IPS DF 6.9 (cell line): ENCODE results near the gene NT5DC4.

ENCODE experiments used
- DNase-seq: peaks from one replicate; pipeline ENCODE4 v3.0.0-alpha.2; 2013; ENCODE audit warnings: low read depth, low spot score
- H3K27ac ChIP-seq: one replicate; pipeline ENCODE4 v1.5.1; 2013; ENCODE audit warnings: low read length, control low read depth
- H3K27me3 ChIP-seq: 2 replicates; pipeline ENCODE4 v1.6.1; 2013; ENCODE audit warnings: mild to moderate bottlenecking, low read length; ENCODE audit not compliant: control insufficient read depth, insufficient read depth
- H3K36me3 ChIP-seq: 2 replicates; pipeline ENCODE4 v1.6.1; 2013; ENCODE audit warnings: low read length; ENCODE audit not compliant: control insufficient read depth, insufficient read depth
- H3K4me1 ChIP-seq: 2 replicates; pipeline ENCODE4 v1.6.1; 2013; ENCODE audit warnings: low read length; ENCODE audit not compliant: control insufficient read depth, insufficient read depth
- H3K4me3 ChIP-seq: 2 replicates; pipeline ENCODE4 v1.5.1; 2013; ENCODE audit warnings: mild to moderate bottlenecking, low read length
- H3K9me3 ChIP-seq: 2 replicates; pipeline ENCODE4 v1.6.1; 2013; ENCODE audit warnings: low read length, inconsistent platforms; ENCODE audit not compliant: control insufficient read depth, insufficient read depth
- WGBS: extraction: QIAGEN DNeasy Blood & Tissue Kit; methylation state at CpG from one replicate; pipeline ENCODE4 v1.1.7; 2013; ENCODE audit warnings: mixed read lengths, missing lambda C conversion rate; ENCODE audit not compliant: insufficient read length, insufficient coverage; 5-methylcytosine and 5-hydroxymethylcytosine counted together

The NT5DC4 gene

GRCh38 chr2:112730791-112731190 lies 10.0 kb downstream of the NT5DC4 start:
- Histone ChIP-seq H3K27ac (no peak overlapping the region), H3K4me1 (no peaks in the 10 kb centered on the region), H3K36me3 (no peaks in the 10 kb centered on the region), H3K27me3 (no peaks in the 10 kb centered on the region), H3K9me3 (no peaks in the 10 kb centered on the region), H3K4me3 (no peak overlapping the region)
- DNase-seq, result no peak
- WGBS, result no CpG with 5 or more reads among the region's 5 CpGs

GRCh38 chr2:112731479-112731878 lies 10.7 kb downstream of the NT5DC4 start:
- Histone ChIP-seq H3K4me3 (no peak overlapping the region), H3K27me3 (no peaks in the 10 kb centered on the region), H3K4me1 (no peaks in the 10 kb centered on the region), H3K27ac (no peak overlapping the region), H3K36me3 (no peaks in the 10 kb centered on the region), H3K9me3 (no peaks in the 10 kb centered on the region)
- no peak for DNase-seq
- no CpG with 5 or more reads among the region's 2 CpGs for WGBS

GRCh38 chr2:112733456-112733855 lies 12.6 kb downstream of the NT5DC4 start:
- no CpG with 5 or more reads among the region's 4 CpGs for WGBS
- no peak overlapping the region for H3K27ac ChIP-seq
- no peaks in the 10 kb centered on the region for H3K9me3 ChIP-seq
- no peak overlapping the region for H3K4me3 ChIP-seq
- H3K4me1 ChIP-seq, result no peaks in the 10 kb centered on the region
- H3K27me3 ChIP-seq, result no peaks in the 10 kb centered on the region
- H3K36me3 ChIP-seq, result no peaks in the 10 kb centered on the region; the same call in 1 of the 2 replicates
- DNase-seq, result no peak

DNA sequence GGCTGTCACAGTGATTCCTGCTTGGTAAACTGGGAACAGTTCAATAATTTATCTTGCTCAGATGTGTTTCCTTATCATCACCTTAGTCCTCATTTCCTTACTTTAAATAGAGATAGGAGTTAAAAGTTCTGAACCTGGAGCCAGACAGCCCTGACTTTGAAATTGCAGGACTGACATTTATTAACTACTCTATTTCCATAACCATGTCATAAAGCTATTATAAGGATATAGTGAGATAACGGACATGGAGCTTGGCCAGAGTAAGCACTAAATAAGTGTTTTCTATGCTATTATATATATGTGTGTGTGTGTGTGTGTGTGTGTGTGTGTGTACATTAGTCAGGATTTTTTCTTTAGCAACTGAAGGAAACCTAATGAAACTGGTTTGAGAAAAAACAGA lies 13.1 kb downstream of the NT5DC4 start:
- H3K36me3 ChIP-seq, result no peaks in the 10 kb centered on the region; the same call in 1 of the 2 replicates
- no peak overlapping the region for H3K27ac ChIP-seq
- H3K27me3 ChIP-seq, result no peaks in the 10 kb centered on the region
- H3K4me1 ChIP-seq, result no peaks in the 10 kb centered on the region
- H3K9me3 ChIP-seq, result no peaks in the 10 kb centered on the region
- DNase-seq, result no peak
- WGBS, result no CpG with 5 or more reads among the region's 1 CpG
- H3K4me3 ChIP-seq, result no peak overlapping the region

DNA sequence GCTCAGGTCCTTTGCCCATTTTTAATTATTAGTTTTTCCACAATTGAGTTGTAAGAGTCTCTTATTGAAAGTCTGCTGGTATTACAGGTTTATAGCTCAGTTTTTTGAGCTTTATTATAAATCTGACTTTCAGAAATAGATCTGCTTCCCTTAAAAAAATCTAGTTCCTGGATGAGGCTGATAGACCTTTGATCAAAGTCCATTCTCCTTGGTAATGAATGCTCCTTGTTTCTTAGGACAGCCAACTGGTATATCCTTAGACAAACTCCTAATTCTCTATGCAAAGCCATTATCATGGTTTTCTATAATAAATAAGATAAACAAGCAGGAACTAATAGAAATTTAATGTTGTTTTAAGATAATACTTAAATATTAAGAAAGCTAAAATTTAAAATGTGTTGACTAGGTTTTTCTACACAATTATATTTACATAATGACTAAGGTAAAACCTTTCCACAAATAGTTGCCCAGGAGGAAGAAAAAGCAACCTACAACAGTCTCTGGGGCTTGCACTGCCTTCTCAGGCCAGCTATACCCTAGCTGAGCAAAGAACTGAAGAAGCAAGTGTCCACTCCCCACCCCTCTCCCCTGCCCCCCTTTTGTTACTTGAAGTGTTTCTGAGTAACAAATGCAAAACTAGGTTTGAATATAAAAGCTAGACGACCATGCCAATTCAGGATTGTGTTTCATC lies 16.9 kb downstream of the NT5DC4 start:
- no peak overlapping the region for H3K4me3 ChIP-seq
- H3K4me1 ChIP-seq, result no peaks in the 10 kb centered on the region
- WGBS, result no CpG with 5 or more reads among the region's 1 CpG
- H3K27me3 ChIP-seq, result no peaks in the 10 kb centered on the region
- no peak overlapping the region for H3K27ac ChIP-seq
- H3K36me3 ChIP-seq, result peaks cover 10% of the 10 kb centered on the region
- no peaks in the 10 kb centered on the region for H3K9me3 ChIP-seq
- DNase-seq, result no peak

GRCh38 chr2:112740527-112740926 lies 19.7 kb downstream of the NT5DC4 start:
- no CpG with 5 or more reads among the region's 7 CpGs for WGBS
- no peaks in the 10 kb centered on the region for H3K9me3 ChIP-seq
- no peak for DNase-seq
- no peak overlapping the region for H3K27ac ChIP-seq
- H3K4me1 ChIP-seq, result no peaks in the 10 kb centered on the region
- peaks cover 10% of the 10 kb centered on the region for H3K36me3 ChIP-seq
- H3K4me3 ChIP-seq, result no peak overlapping the region
- H3K27me3 ChIP-seq, result no peaks in the 10 kb centered on the region

DNA sequence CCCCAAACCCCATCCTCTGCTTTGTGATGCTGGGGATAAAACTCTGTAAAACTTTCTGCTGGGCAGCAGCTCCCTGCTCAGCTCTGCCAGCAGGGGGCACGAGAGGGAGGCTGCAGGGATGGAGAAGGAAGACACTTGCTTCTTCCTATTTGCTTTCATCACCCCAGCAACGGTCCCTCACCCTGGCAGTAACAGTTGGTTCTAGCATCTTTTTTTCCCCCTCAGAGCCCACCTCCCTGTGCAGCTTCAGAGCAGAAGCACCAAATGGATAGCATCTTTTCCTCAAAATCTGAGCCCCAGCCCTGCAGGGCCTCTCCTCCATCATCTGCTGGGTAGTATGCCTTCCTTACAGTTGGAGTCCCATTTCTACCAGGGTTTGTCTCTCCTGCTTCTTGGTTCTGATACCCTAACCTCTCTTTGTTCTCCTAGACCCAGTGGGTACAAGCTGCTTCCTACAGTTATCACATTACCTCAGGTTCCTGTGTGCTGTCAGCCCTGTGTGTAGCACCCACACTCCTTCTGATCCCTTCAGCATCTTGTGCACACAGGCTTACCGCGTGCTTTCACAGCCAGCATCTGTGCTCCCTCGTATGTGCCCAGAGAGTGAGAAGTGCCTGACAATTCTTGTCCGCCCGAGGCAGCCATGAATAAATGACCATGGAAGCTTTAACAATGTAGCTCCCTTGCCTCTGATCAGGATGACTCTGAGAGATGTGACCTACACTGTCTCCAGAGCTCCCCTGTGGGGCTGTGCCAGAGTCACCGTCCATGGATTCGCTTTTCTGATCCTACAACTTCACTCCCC lies 29.1 kb downstream of the NT5DC4 start:
- H3K27ac ChIP-seq, result no peak overlapping the region
- no peaks in the 10 kb centered on the region for H3K4me1 ChIP-seq
- no peaks in the 10 kb centered on the region for H3K9me3 ChIP-seq
- no peak for DNase-seq
- no CpG with 5 or more reads among the region's 9 CpGs for WGBS
- no peaks in the 10 kb centered on the region for H3K27me3 ChIP-seq
- H3K36me3 ChIP-seq, result peaks cover 6% of the 10 kb centered on the region; the same call in 1 of the 2 replicates
- H3K4me3 ChIP-seq, result no peak overlapping the region

DNA sequence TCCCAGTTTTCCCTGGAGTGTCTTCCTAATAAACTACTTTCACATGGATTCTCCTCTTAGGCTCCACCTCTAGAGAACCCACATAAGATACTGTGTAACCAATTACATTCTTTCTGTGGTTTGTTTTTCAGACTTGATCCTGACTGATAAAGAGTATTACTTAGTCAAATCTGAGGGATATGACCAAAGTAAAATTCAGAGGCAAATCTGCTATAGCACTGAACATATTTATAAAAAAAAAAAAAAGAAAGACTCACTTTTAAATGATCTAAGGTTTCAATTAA lies 29.7 kb downstream of the NT5DC4 start:
- no peaks in the 10 kb centered on the region for H3K27me3 ChIP-seq
- H3K27ac ChIP-seq, result no peak overlapping the region
- no peak for DNase-seq
- no peaks in the 10 kb centered on the region for H3K4me1 ChIP-seq
- peaks cover 6% of the 10 kb centered on the region; the same call in 1 of the 2 replicates for H3K36me3 ChIP-seq
- H3K4me3 ChIP-seq, result no peak overlapping the region
- H3K9me3 ChIP-seq, result no peaks in the 10 kb centered on the region

DNA sequence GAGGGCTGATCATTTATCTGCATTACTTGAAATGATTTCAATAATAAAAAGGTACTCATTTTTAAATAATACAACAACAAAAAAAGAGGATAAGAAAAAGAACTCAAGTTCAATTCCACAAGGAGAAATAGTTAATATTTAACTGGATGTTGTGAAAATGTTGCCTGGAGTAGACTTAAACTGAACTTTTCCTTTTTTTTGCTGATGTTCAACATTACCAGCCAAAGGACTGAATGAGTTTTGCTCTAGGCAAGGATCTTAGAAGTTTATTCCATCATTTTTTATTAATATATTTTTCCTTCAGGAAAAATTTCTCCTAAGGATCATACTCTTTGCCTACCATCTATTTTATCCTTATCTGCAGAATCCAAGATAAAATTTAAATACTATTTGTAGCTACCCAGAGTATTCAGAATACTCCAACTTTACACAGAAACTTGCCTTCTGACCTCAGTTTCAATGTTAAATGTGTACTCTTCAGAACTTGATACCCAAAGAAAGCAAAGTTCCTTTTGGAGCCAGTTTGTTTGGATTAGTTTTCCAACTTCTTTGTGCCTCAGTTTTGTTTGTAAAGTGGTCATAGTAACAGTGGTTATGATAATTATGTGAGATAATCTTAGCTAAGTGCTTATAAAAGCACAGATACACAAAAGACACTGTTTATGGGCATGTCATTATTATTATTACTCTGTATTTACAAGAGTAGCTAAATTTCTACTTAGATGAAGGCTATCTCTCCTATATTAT lies 30.8 kb downstream of the NT5DC4 start:
- Histone ChIP-seq H3K9me3 (no peaks in the 10 kb centered on the region), H3K27me3 (no peaks in the 10 kb centered on the region), H3K4me1 (no peaks in the 10 kb centered on the region), H3K4me3 (no peak overlapping the region), H3K27ac (no peak overlapping the region), H3K36me3 (peaks cover 6% of the 10 kb centered on the region; the same call in 1 of the 2 replicates)
- no peak for DNase-seq

- Histone ChIP-seq H3K4me1 (no peaks in the 10 kb centered on the region), H3K4me3 (no peak overlapping the region), H3K36me3 (peaks cover 6% of the 10 kb centered on the region; the same call in 1 of the 2 replicates), H3K27ac (no peak overlapping the region), H3K9me3 (no peaks in the 10 kb centered on the region), H3K27me3 (no peaks in the 10 kb centered on the region)
- DNase-seq, result no peak
- WGBS, result no CpG with 5 or more reads among the region's 4 CpGs
Measured at GRCh38 chr2:112752667-112753066, 31.8 kb downstream of the NT5DC4 start.
